GM10248 (cell line): Measurements from ENCODE around the gene SPDYE6.
A peak's percentile ranks its signal among the peaks of the same experiment; 100 is the strongest.

Experiments used
- CTCF ChIA-PET: fragments of 300-600 bp; sonication (Branson Sonifier 250); formaldehyde crosslinking; extraction: SDS; loops from one replicate; lab custom pipeline; 2021; ENCODE audit warnings: antibody characterized with exemption; lab: Yijun Ruan, JAX
- POLR2A ChIA-PET: fragments of 350-650 bp; sonication (Branson Sonifier 250); formaldehyde crosslinking; extraction: SDS; loops from one replicate; lab custom pipeline; 2020; ENCODE audit warnings: antibody characterized with exemption; lab: Yijun Ruan, JAX
- DNase-seq: peaks from one replicate; pipeline ENCODE4 v3.0.0; 2012; ENCODE audit errors: extremely low spot score
- CTCF ChIP-seq: IDR thresholded peaks from 2 replicates; pipeline ENCODE4 v1.5.1; 2012; ENCODE audit warnings: mild to moderate bottlenecking, low read depth; ENCODE audit errors: extremely low read depth, missing control alignments, control extremely low read depth

Gene SPDYE6

GRCh38 chr7:102395873-102396709, 39.8 kb upstream of the SPDYE6 start, which contains the start of gene PRKRIP1:
TSS of gene PRKRIP1 (plus strand) at chr7:102396363. CDS start at chr7:102396412, 49 bp downstream.
- no peak for TF ChIP-seq CTCF
- POLR2A ChIA-PET = interaction anchor here (1.2 kb wide), 1 partner anchor 29 kb away, joined by 4 read pairs; no protein-coding TSS in a partner anchor
- CTCF ChIA-PET = interaction anchor here (0.6 to 6.5 kb wide), 13 partner anchors 9 to 115 kb away, joined by 3 to 107 read pairs (median 4); no protein-coding TSS in a partner anchor
- peak; percentile 96 for DNase-seq

GRCh38 chr7:102395592-102395872, 39.3 kb upstream of the SPDYE6 start:
- no peak for DNase-seq
- POLR2A ChIA-PET = interaction anchor here (0.7 kb wide), 1 partner anchor 854 kb away, joined by 6 read pairs; no protein-coding TSS in a partner anchor
- CTCF ChIA-PET = interaction anchor here (0.8 to 6.5 kb wide), 13 partner anchors 9 to 123 kb away, joined by 3 to 107 read pairs (median 4); no protein-coding TSS in a partner anchor
- no peak for TF ChIP-seq CTCF

- DNase-seq = no peak
- POLR2A ChIA-PET = no interaction called here
- no peak for TF ChIP-seq CTCF
Observed at GRCh38 chr7:102393467-102393866, 37.2 kb upstream of the SPDYE6 start.

GRCh38 chr7:102392330-102392729, 36.1 kb upstream of the SPDYE6 start:
- no peak for TF ChIP-seq CTCF
- CTCF ChIA-PET = interaction anchor here (1.1 to 6.5 kb wide), 7 partner anchors 56 to 120 kb away, joined by 3 to 107 read pairs (median 4); no protein-coding TSS in a partner anchor
- POLR2A ChIA-PET = no interaction called here
- DNase-seq = no peak

More at GRCh38 chr7:102393467-102393866, 37.2 kb upstream of the SPDYE6 start:
- CTCF ChIA-PET = interaction anchor here (1.0 to 6.5 kb wide), 8 partner anchors 11 to 121 kb away, joined by 3 to 107 read pairs (median 6); no protein-coding TSS in a partner anchor

- peak; percentile 74 for DNase-seq
- peak; percentile 74 for TF ChIP-seq CTCF
- POLR2A ChIA-PET = no interaction called here
- CTCF ChIA-PET = interaction anchor here (0.8 to 6.5 kb wide), 12 partner anchors 11 to 788 kb away, joined by 3 to 107 read pairs (median 5); no protein-coding TSS in a partner anchor
Observed at GRCh38 chr7:102390697-102391484, 34.6 kb upstream of the SPDYE6 start.

GRCh38 chr7:102389810-102390209, 33.6 kb upstream of the SPDYE6 start:
- POLR2A ChIA-PET = no interaction called here

More at GRCh38 chr7:102389810-102390209, 33.6 kb upstream of the SPDYE6 start:
- CTCF ChIA-PET = interaction anchor here (0.9 to 6.3 kb wide), 10 partner anchors 8 to 646 kb away, joined by 3 to 46 read pairs (median 5); no protein-coding TSS in a partner anchor
- DNase-seq = no peak
- no peak for TF ChIP-seq CTCF
